GM18951 (cell line): ENCODE measurements around the gene MED4.

Source experiments
- POLR2A ChIP-seq: IDR thresholded peaks from 4 replicates; pipeline ENCODE4 v1.6.1; 2011; ENCODE audit warnings: mild to moderate bottlenecking; ENCODE audit not compliant: insufficient read length, insufficient read depth; ENCODE audit errors: extremely low read depth
- in situ Hi-C: fragments of 300-500 bp; cut with MboI; formaldehyde crosslinking; loops from one replicate; pipeline ENCODE4 v1.12.0; 2022; ENCODE audit warnings: low sequenced_read_pairs, mixed read lengths, inconsistent platforms; ENCODE audit not compliant: unreplicated experiment

MED4 gene, protein sequence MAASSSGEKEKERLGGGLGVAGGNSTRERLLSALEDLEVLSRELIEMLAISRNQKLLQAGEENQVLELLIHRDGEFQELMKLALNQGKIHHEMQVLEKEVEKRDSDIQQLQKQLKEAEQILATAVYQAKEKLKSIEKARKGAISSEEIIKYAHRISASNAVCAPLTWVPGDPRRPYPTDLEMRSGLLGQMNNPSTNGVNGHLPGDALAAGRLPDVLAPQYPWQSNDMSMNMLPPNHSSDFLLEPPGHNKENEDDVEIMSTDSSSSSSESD

DNA sequence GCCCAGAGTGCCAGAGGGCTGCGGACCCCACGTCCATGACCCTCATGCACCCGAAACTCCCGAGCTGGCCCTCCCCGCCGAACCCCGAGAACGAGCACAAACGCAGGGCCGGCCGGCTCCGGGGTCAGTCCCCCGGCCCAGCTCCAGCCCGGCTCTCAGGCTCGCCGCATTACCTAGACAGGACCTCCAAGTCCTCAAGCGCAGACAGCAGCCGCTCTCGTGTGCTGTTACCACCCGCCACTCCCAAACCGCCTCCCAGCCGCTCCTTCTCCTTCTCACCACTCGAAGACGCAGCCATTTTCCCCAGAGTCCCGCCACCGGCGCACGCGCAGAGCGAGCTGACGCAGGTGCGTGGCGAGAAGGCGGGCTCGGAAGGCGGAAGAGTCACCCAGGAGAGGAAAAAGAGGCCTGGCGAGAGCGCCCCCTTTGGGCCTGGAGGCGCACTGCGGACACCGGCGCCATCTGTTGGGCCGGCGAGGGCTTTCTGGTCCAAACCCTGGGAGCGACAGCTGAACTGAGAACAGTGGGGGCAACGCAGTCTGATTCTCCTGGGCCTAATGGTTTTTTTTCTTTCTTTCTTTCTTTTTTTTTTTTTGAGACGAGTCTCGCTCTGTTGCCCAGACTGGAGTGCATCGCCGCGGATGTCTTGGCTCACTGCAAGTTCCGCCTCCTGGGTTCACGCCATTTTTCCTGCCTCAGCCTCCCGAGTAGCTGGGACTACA lies at the start of gene MED4:
MED4 (minus strand) TSS at position 324 of the 722 bp plus-strand sequence; CDS start at position 298, 26 bp downstream.
- peak; percentile 89 for TF ChIP-seq POLR2A
- in situ Hi-C loops, result no loop called here

DNA sequence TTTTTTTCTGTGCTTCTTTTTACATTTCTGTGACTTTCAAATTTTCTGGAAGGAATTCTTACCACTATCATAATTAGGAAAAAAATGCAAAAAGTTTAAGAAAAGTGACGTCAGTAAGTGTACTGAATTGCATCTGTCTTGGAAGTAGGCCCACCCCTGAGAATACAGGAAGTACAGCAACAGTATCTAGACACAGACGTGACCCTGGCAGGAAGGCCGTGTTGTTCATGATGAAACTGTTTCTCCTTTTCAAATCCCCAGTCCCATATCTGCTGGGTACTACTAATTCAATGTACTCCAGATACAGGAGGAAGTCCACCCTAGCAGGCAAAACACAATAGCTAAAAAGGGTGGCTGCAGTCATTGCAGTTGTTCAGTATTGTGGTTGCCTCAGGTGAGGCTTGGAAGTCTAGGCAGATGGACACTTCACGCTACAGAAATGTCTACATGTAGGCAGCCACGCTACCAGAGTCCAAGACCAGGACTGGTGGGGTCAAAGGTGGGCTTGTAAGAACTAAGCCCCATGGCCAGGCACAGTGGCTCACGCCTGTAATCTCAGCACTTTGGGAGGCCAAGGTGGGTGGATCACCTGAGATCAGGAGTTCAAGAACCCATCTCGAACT lies 49.6 kb upstream of the MED4 start:
- in situ Hi-C loops, result loop anchor here (25.0 kb wide), 1 partner anchor 443 kb away; no protein-coding TSS in a partner anchor
- no peak for TF ChIP-seq POLR2A

DNA sequence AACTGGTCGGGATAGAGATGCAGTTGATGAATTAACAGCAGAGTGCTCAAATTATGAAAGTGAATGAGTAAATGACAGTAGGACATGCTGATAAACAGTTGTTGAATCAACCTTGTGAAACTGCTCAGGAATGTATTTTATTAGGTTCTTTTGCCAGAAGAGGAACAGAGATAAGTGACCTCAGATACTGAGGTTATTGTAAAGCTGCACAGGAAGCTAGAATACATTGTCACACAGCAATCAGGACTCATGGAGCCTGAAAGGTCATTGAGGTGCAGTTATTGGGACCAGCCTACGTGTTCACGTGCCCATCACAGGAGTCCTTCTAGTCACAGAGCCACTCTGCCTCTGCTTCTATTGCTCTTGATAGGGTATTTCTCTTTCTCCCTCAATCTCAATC lies 47.5 kb upstream of the MED4 start:
- no peak for TF ChIP-seq POLR2A
- in situ Hi-C loops, result loop anchor here (25.0 kb wide), 1 partner anchor 445 kb away; no protein-coding TSS in a partner anchor

DNA sequence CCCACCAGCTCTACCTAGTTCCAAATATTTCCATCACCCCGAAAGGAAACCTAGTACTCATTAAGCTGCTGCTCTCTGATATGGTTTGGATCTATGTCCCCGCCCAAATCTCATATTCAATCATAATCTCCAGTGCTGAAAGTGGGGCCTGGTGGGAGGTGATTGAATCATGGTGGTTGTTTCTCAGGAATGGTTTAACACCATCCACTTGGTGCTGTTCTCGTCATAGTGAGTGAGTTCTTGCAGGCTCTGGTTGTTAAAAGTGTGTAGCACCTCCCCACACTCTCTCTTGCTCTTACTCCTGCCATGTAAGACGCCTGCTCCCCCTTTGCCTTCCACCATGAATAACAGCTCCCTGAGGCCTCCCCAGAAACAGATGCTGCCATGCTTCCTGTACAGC lies 43.4 kb upstream of the MED4 start:
- in situ Hi-C loops, result loop anchor here (10.0 to 25.0 kb wide), 2 partner anchors 449 to 627 kb away; no protein-coding TSS in a partner anchor
- no peak for TF ChIP-seq POLR2A

DNA sequence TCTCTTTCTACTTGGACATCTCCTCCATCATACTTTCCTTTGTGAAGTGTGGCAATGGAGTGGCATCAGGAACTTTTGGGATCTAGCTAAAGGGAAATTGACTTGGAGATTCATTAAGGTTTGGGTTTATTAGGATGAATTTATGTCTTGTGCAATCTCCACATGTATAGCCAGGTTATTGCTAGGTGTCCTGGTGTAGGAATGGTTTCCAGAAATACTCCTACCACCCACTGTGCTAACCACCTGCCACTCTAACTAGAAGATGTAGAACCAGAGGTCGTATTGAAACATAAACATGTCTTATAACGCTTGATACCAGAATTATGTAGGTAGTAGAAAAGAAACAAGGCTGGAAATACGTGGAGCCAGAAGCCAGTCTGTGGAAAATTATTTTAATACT lies 38.1 kb upstream of the MED4 start:
- TF ChIP-seq POLR2A, result no peak
- in situ Hi-C loops, result loop anchor here (10.0 to 25.0 kb wide), 2 partner anchors 454 to 632 kb away; no protein-coding TSS in a partner anchor

DNA sequence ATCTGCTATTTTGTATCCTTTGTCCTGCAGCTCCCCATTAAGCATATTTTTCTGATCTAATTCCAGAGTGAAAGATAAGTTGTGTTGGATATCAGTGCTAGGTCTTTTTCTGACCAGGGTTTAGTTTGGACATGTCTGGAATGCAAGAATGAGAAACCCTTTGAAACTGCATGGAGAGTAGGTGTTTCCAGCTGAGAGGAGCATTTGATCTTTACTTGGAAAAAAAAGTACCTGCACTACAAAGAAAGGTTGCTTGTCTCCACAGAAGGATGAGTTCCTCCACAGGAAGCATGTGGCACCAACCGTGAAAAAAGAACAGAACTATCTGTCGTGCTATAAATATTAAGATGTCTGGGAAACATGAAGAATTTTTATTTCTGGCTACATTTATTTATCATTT lies 36.6 kb upstream of the MED4 start:
- in situ Hi-C loops, result loop anchor here (10.0 to 25.0 kb wide), 2 partner anchors 456 to 633 kb away; no protein-coding TSS in a partner anchor
- no peak for TF ChIP-seq POLR2A

DNA sequence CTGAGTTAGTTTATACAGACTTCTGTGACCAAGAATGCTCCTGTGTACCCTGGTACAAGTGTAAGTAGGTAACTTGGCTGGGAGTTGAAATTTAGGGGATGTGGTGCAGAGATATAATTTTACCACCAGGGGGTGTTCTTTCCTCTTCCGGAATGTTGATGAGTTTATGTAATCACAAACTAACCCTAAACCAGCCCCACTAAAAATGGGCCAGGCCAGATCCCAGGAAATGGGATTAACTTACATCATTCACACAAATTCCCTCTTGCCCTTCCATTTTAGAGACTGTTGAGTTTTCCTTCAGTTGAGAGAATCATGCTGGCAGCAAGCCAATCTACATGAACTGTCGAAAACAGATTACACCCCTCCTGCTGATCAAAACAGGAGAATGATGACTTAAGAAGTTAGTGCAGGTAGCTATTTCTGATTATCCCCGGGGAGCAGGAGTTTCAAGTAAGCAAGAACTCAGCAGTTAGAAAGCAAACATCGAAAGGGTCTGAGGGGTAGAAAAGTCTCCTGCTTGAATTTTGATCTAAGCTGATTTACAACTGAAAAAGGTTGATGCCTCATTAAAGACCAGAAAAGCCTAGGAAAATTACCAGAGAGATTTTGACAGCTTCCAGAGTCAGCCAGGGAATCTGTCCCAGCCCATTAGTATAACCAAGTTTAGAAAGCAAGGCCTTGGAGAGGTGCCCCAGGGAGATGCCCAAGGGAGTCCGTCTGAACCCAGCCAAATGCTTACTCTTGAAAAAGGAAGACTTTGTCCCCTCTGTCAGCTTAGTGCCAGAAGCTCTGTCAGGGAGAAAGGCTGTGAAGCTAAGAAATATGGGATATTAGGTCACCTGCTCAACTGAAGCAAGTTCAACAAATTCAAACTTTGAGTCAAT lies 32.3 kb upstream of the MED4 start:
- TF ChIP-seq POLR2A, result no peak
- in situ Hi-C loops, result loop anchor here (25.0 kb wide), 1 partner anchor 460 kb away; no protein-coding TSS in a partner anchor

DNA sequence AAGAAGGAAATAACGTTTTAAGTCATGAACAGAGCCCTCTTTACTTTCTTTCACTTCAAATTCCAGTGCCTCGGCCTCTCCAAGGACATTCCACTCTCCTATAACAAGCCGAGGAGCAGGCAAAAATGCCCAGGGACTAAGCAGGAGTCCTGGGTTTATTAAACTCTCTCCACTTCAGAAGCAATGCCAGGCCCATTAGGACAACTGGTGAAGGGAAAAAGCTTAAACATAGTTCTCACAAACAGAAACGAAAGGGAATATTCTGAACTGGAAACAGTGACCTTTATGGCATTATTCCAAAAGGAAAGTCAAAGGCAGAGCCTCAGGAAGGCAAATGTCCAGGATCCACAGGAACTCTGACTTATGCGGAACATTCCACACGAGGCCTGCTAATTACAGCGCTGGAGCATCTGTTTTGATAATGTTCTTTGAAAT lies 30.9 kb upstream of the MED4 start:
- no peak for TF ChIP-seq POLR2A
- in situ Hi-C loops, result loop anchor here (25.0 kb wide), 1 partner anchor 461 kb away; no protein-coding TSS in a partner anchor

DNA sequence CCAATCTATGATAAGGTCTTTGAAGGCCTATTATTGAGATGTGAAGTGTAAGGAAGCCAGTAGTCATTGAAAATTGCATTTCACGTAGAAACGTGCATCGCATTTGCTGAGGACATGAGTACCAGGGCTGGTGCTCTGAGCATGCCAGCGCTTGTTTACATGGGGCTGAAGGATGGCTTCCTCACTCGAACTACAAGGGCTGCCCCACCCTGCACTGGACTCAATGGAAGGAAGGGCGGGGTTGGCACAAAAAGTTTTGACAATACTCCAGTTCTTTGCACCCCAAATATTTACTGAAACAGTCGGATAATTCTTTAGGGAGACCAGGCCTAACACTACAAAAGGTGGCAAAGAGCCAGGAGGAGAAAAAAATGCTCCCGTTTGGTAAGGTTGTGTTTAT lies 28.9 kb upstream of the MED4 start:
- TF ChIP-seq POLR2A, result no peak
- in situ Hi-C loops, result no loop called here

DNA sequence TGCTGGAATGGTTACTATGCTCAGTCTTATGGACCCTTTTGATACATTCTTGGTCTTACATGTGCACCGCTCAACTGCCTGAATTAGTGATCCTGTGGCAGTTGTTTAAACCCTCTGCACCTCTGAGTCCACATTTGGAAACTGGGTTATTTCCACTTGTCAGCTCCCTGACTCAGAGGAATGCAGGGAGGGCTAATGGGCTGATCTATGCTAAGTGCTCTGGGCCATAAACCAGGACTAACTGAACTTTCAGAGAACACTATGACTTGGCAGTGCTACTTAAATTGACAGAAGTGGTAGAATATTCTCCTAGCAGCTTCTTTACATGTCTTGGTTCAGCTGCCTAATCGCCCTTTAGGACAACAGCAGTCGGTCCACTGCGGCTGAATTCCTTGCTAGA lies 26.8 kb upstream of the MED4 start:
- in situ Hi-C loops, result no loop called here
- no peak for TF ChIP-seq POLR2A

DNA sequence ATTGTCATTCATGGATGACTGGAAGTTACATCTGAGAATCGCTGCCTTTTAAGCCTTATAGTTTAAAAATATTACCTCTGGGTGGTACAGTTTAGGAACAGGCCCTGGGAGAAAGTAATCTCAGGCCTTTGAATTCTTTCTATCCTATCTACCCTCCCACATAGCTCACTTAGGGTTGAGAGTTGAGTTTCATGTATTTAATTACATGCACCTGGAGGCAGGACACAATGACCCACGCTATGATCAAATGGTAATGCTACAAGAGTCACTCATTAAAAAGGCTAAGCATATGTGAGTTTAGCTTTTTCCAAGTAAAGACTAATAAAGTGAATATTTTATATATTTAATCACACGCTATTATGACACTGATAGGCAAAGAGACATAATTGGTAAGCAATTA lies 25.3 kb upstream of the MED4 start:
- in situ Hi-C loops, result no loop called here
- TF ChIP-seq POLR2A, result no peak

DNA sequence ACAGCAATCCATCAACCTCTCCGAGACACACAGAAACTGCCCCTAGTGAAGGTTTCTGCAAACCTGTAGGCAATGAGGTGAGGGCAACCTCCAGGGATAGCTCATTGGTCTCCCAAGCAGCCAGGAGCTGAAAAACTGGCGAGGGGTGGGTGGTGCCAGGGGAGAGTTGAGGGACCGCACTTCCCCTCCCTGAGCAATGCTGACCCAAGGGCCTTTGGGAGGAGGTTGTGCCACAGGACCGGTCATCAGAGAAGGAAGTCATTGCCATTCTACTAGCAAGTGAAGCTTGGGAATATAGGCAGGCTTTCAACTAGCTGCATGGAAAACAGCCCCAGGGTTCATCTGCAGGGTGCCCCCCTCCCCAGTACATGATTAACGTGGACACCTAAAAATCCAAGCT lies 23.1 kb upstream of the MED4 start:
- in situ Hi-C loops, result no loop called here
- TF ChIP-seq POLR2A, result no peak
